Right kidney (tissue), 1 donor: ENCODE results near the gene THSD4.

ENCODE experiments used
- DNase-seq: peaks from one replicate; pipeline ENCODE4 v3.0.0-alpha.2; 2016

THSD4 gene

GRCh38 chr15:71755092-71755970 lies 640.1 kb downstream of the THSD4 start:
- no peak for DNase-seq

GRCh38 chr15:71756599-71757352 lies 641.5 kb downstream of the THSD4 start:
- DNase-seq, result no peak

- no peak for DNase-seq
Observed at GRCh38 chr15:71757741-71758530, 642.7 kb downstream of the THSD4 start.

- DNase-seq, result no peak
Observed at GRCh38 chr15:71758711-71759110, 643.4 kb downstream of the THSD4 start.

- no peak for DNase-seq
Observed at GRCh38 chr15:71760852-71761251, 645.6 kb downstream of the THSD4 start.

GRCh38 chr15:71761649-71762048 lies 646.4 kb downstream of the THSD4 start:
- DNase-seq, result no peak

GRCh38 chr15:71768184-71768583 lies 652.9 kb downstream of the THSD4 start:
- DNase-seq, result no peak

- DNase-seq, result no peak
Observed at GRCh38 chr15:71773206-71773859, 658.1 kb downstream of the THSD4 start.

- DNase-seq, result no peak
Observed at GRCh38 chr15:71775856-71776255, 660.6 kb downstream of the THSD4 start.

- DNase-seq, result no peak
Observed at GRCh38 chr15:71776304-71776703, 661.0 kb downstream of the THSD4 start.

GRCh38 chr15:71777216-71777943 lies 662.1 kb downstream of the THSD4 start:
- no peak for DNase-seq

- DNase-seq, result no peak
Observed at GRCh38 chr15:71779073-71779797, 664.0 kb downstream of the THSD4 start.

- DNase-seq, result peak; percentile 65
Observed at GRCh38 chr15:71780115-71780976, 665.1 kb downstream of the THSD4 start.

- no peak for DNase-seq
Observed at GRCh38 chr15:71781179-71781964, 666.1 kb downstream of the THSD4 start.

GRCh38 chr15:71781965-71782265 lies 666.6 kb downstream of the THSD4 start:
- no peak for DNase-seq

GRCh38 chr15:71782422-71783165 lies 667.3 kb downstream of the THSD4 start:
- DNase-seq, result no peak

- no peak for DNase-seq
Observed at GRCh38 chr15:71784719-71785118, 669.4 kb downstream of the THSD4 start.

- DNase-seq, result no peak
Observed at GRCh38 chr15:71785996-71786395, 670.7 kb downstream of the THSD4 start.
